Measurements from ENCODE around the gene FOXO6.

The FOXO6 gene

DNA sequence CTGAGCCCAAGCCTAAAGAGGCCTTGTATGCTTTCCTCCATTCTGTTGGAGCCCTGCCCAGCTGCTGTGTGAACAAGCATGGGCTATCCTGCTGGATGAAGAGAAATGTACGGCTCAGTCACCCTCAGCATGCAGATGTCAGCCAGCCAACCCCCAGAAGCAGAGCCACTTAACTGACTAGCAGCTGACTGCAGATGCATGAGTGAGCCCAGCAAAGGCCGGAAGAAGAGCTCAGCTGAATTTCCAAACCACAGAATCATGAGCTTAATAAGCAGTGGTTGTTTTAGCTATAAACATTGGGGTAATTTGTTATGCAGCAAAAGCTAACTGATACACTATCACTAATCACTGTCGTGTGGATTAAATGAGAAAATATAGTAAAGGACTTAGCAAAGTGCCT, 39.0 kb downstream of the FOXO6 start:
- Mint-ChIP-seq H3K4me3 (no peak overlapping the region), H3K36me3 (ENCODE audit: low read depth) (no peaks in the 10 kb centered on the region), H3K9me3 (no peaks in the 10 kb centered on the region), H3K27ac (no peak overlapping the region), H3K4me1 (peaks cover 62% of the 10 kb centered on the region), H3K27me3 (ENCODE audit: low read depth, poor library complexity) (peaks cover 15% of the 10 kb centered on the region)
- DNase-seq, result no peak
- TF ChIP-seq, protein P1, sequence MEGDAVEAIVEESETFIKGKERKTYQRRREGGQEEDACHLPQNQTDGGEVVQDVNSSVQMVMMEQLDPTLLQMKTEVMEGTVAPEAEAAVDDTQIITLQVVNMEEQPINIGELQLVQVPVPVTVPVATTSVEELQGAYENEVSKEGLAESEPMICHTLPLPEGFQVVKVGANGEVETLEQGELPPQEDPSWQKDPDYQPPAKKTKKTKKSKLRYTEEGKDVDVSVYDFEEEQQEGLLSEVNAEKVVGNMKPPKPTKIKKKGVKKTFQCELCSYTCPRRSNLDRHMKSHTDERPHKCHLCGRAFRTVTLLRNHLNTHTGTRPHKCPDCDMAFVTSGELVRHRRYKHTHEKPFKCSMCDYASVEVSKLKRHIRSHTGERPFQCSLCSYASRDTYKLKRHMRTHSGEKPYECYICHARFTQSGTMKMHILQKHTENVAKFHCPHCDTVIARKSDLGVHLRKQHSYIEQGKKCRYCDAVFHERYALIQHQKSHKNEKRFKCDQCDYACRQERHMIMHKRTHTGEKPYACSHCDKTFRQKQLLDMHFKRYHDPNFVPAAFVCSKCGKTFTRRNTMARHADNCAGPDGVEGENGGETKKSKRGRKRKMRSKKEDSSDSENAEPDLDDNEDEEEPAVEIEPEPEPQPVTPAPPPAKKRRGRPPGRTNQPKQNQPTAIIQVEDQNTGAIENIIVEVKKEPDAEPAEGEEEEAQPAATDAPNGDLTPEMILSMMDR (IDR thresholded peaks at IDR 0.05), result no peak

DNA sequence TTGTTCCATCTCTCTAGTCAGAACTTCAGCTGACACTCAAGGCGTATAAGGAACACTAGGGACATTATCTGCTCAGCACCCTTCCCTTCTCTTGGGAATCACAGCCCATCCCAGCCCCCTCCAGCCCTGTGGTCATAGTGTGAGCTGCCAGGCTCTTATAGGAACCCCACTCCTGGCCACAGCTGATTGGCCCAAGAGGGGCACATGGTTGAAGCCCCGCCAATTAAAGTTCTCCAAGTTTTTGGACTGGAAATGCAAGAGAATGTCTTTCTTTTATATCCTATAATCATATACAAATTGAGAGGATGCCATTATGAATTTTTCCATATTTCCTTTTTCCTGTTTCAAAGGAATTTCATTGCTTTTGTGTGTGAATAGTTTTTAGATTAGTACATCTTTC, 40.7 kb downstream of the FOXO6 start:
- TF ChIP-seq, protein P1 (IDR thresholded peaks at IDR 0.05), result no peak
- Mint-ChIP-seq H3K27ac (no peak overlapping the region), H3K36me3 (ENCODE audit: low read depth) (no peaks in the 10 kb centered on the region), H3K27me3 (ENCODE audit: low read depth, poor library complexity) (peaks cover 22% of the 10 kb centered on the region), H3K9me3 (no peaks in the 10 kb centered on the region), H3K4me3 (no peak overlapping the region), H3K4me1 (peaks cover 45% of the 10 kb centered on the region)
- no peak for DNase-seq

DNA sequence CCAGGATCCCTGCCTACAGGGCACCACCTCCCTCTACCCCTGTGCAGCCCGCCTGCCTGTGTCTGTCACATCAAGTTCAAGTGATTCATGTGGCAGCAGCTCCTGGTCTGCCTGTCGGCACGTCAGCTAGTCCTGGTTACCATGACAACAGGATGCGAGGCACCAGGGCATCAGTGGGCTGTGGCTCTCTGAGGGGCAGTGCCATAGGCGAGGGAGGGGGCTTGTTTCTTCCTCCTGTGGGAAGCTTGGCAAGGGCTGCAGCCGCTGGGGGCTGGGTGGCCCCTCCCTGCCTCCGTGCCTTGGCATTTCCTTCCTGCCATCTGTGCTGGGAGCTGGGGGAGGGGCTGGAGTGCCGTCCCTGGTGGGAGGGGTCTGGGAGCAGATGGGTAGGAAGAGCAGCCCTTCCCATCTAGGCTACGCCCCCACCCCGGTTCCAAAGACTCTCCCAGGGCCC, 43.1 kb downstream of the FOXO6 start:
- peaks cover 34% of the 10 kb centered on the region for H3K4me1 Mint-ChIP-seq
- H3K9me3 Mint-ChIP-seq, result no peaks in the 10 kb centered on the region
- peak; percentile 45 for DNase-seq
- H3K27me3 Mint-ChIP-seq (ENCODE audit: low read depth, poor library complexity), result peaks cover 37% of the 10 kb centered on the region
- H3K36me3 Mint-ChIP-seq (ENCODE audit: low read depth), result no peaks in the 10 kb centered on the region
- no peak overlapping the region for H3K27ac Mint-ChIP-seq
- H3K4me3 Mint-ChIP-seq, result no peak overlapping the region
- TF ChIP-seq, protein P1 (IDR thresholded peaks at IDR 0.05), result no peak

DNA sequence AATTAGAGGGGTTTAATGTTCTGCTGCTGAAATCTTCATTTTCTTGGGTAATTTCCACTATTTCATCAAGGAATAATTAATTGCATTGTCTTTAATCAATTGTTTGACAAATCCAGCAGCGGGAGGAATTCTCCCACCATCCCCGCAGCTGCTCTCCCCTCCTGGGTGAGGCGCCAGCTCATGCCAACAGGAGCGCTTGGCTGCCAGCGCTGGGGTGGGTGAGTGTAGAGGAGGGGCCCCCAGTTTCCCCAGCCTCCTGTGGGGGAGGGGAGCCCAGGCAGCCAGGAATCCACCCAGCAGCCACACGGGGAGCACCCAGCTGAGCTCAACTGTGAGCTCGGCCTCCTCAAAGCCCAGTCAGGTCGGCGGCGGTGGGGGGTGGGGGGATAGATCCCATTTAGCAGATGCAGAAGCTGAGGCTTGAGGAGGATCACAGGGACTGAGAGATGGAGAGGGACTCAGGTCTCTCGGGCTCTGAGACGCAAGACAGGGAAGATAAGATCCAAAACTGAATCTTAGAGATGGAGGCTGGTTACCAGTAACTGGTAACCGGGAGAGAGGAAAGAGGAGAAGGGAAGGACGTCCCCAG, 46.5 kb downstream of the FOXO6 start:
- Mint-ChIP-seq H3K4me1 (peaks cover 39% of the 10 kb centered on the region), H3K36me3 (ENCODE audit: low read depth) (no peaks in the 10 kb centered on the region), H3K4me3 (no peak overlapping the region), H3K9me3 (peaks cover 5% of the 10 kb centered on the region), H3K27me3 (ENCODE audit: low read depth, poor library complexity) (peaks cover 57% of the 10 kb centered on the region), H3K27ac (no peak overlapping the region)
- TF ChIP-seq, protein P1 (IDR thresholded peaks at IDR 0.05), result no peak
- DNase-seq, result no peak

DNA sequence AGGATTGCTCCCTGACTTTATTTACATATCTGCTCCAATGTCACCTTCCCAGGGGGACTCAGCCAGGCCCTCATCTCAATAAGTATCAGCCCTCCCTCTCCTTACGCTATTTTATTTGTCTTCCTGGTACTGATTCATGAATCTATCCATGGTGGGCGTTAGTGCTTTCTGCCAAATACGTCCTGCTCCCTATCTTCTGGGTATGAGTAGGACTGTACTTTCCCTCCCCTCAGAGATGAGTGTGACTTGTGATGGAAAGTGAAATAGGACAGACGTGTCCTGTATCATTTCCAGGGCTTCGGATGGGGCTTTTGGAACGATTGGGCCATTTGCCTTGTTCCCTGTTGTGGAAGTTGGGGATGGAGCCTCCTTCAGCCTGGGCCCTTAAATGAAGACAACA, 47.5 kb downstream of the FOXO6 start:
- H3K36me3 Mint-ChIP-seq (ENCODE audit: low read depth), result no peaks in the 10 kb centered on the region
- TF ChIP-seq, protein P1 (IDR thresholded peaks at IDR 0.05), result no peak
- H3K4me3 Mint-ChIP-seq, result no peak overlapping the region
- peaks cover 5% of the 10 kb centered on the region for H3K9me3 Mint-ChIP-seq
- DNase-seq, result no peak
- H3K4me1 Mint-ChIP-seq, result peaks cover 41% of the 10 kb centered on the region
- peaks cover 58% of the 10 kb centered on the region for H3K27me3 Mint-ChIP-seq (ENCODE audit: low read depth, poor library complexity)
- H3K27ac Mint-ChIP-seq, result no peak overlapping the region

DNA sequence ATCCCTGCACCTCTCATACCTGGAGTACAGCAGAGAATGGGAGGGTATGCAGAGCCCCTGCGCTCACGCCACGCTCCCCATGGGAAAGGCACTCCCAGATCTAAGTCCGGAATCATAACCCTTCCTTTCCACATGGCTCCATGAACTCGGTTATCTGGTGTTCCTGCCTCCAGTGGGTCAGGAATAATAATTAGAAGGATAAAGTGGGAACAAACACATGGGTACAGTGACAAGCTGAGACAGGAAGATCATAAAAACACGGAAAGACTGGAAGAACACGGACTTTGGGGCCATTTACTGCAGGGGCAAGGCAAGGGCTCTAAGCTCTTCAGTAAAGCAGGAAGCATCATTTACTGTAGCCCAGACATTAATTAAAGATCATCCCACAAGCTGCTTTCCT, 48.6 kb downstream of the FOXO6 start:
- H3K27me3 Mint-ChIP-seq (ENCODE audit: low read depth, poor library complexity), result peaks cover 51% of the 10 kb centered on the region
- TF ChIP-seq, protein P1 (IDR thresholded peaks at IDR 0.05), result no peak
- peaks cover 48% of the 10 kb centered on the region for H3K4me1 Mint-ChIP-seq
- H3K36me3 Mint-ChIP-seq (ENCODE audit: low read depth), result no peaks in the 10 kb centered on the region
- no peak for DNase-seq
- H3K27ac Mint-ChIP-seq, result no peak overlapping the region
- H3K9me3 Mint-ChIP-seq, result peaks cover 5% of the 10 kb centered on the region
- H3K4me3 Mint-ChIP-seq, result no peak overlapping the region

Measured in nephron progenitor cell (in vitro differentiated cells).